Measurements from ENCODE around the gene ANKRD53. TPM values are rescaled to one million over a fixed set of nuclear protein-coding genes. Genes with fewer than 3 reads are reported as not detected.

ANKRD53 gene
- total RNA-seq, 6 donors from 2014 or later: 0.26 to 10.5 (median 1.4) TPM

- ATAC-seq (ENCODE audit: low FRiP score in 2 of 2): no peak
- WGBS, 2 donors: 47 to 52% methylated on average over 9 to 11 of the region's 11 CpGs
- no peaks in the 10 kb centered on the region for H3K36me3 ChIP-seq
- peak in 1 of 2 donors; percentile 28 for DNase-seq
- H3K4me1 ChIP-seq: peaks cover 0 to 10% (median 7%) of the 10 kb centered on the region in 4 donors
- H3K27ac ChIP-seq: no peak overlapping the region
- TF ChIP-seq EP300 (IDR thresholded peaks at IDR 0.05) (no peak), POLR2A (IDR thresholded peaks at IDR 0.05) (no peak), POLR2AphosphoS5 (IDR thresholded peaks at IDR 0.05) (no peak), CTCF (IDR thresholded peaks at IDR 0.05) (no peak)
- no peaks in the 10 kb centered on the region for H3K9me3 ChIP-seq
- no peak overlapping the region for H3K4me3 ChIP-seq
- no peaks in the 10 kb centered on the region for H3K27me3 ChIP-seq
Measured at GRCh38 chr2:71001981-71002570, 23.6 kb downstream of the ANKRD53 start.

DNA sequence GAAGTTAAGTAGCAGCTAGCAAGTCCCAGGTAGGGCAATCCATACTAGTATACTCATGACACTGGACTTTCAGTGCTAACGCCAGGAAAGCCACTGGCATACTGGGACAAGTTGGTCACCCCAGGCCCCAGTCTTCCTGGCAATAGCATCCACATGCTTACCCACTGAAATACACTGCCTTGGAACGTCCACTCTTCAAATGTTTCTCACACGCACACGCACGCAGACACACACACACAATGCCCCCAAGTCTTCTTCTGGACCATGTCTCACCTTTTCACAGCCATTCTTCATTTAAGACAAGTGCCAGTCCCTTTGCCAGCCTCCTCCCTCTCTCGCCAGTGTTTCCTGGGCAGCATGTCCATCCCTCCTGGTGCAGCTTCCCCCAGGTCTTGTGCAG, 25.0 kb downstream of the ANKRD53 start:
- no peak overlapping the region for H3K27ac ChIP-seq
- H3K36me3 ChIP-seq: no peaks in the 10 kb centered on the region
- ATAC-seq (ENCODE audit: low FRiP score in 2 of 2): no peak
- TF ChIP-seq EP300 (IDR thresholded peaks at IDR 0.05) (no peak), POLR2A (IDR thresholded peaks at IDR 0.05) (no peak), POLR2AphosphoS5 (IDR thresholded peaks at IDR 0.05) (no peak), CTCF (IDR thresholded peaks at IDR 0.05) (no peak)
- H3K9me3 ChIP-seq: no peaks in the 10 kb centered on the region
- no peak for DNase-seq
- H3K4me1 ChIP-seq: peaks cover 0 to 10% (median 7%) of the 10 kb centered on the region in 4 donors
- H3K4me3 ChIP-seq: no peak overlapping the region
- WGBS, 2 donors: 78 to 84% methylated on average over 5 to 6 of the region's 6 CpGs
- H3K27me3 ChIP-seq: no peaks in the 10 kb centered on the region

GRCh38 chr2:71003966-71004755, 25.7 kb downstream of the ANKRD53 start:
- Histone ChIP-seq H3K9me3 (no peaks in the 10 kb centered on the region), H3K4me3 (no peak overlapping the region), H3K36me3 (no peaks in the 10 kb centered on the region), H3K27me3 (no peaks in the 10 kb centered on the region), H3K27ac (no peak overlapping the region), H3K4me1 (peaks cover 0 to 10% (median 7%) of the 10 kb centered on the region in 4 donors)
- ATAC-seq (ENCODE audit: low FRiP score in 2 of 2) (no peak), DNase-seq (no peak)
- TF ChIP-seq POLR2AphosphoS5 (IDR thresholded peaks at IDR 0.05) (no peak), CTCF (IDR thresholded peaks at IDR 0.05) (no peak), POLR2A (IDR thresholded peaks at IDR 0.05) (no peak), EP300 (IDR thresholded peaks at IDR 0.05) (no peak)
- 82 to 84% methylated on average over 5 to 11 of the region's 11 CpGs for WGBS, 2 donors

GRCh38 chr2:71004857-71005256, 26.4 kb downstream of the ANKRD53 start:
- H3K4me1 ChIP-seq: peaks cover 0 to 10% (median 7%) of the 10 kb centered on the region in 4 donors
- ATAC-seq (ENCODE audit: low FRiP score in 2 of 2) (no peak), DNase-seq (peak in 1 of 2 donors; percentile 22)
- 84 to 91% methylated on average over 6 of the region's 6 CpGs for WGBS, 2 donors
- no peak overlapping the region for H3K27ac ChIP-seq
- no peak overlapping the region for H3K4me3 ChIP-seq
- H3K36me3 ChIP-seq: no peaks in the 10 kb centered on the region
- no peaks in the 10 kb centered on the region for H3K27me3 ChIP-seq
- no peaks in the 10 kb centered on the region for H3K9me3 ChIP-seq
- no peak for TF ChIP-seq CTCF (IDR thresholded peaks at IDR 0.05)
- no peak for TF ChIP-seq POLR2A (IDR thresholded peaks at IDR 0.05)
- no peak for TF ChIP-seq EP300 (IDR thresholded peaks at IDR 0.05)
- TF ChIP-seq POLR2AphosphoS5 (IDR thresholded peaks at IDR 0.05): no peak

Measured in upper lobe of left lung (tissue), 6 donors.